NCI-H510A treated with DMSO at 0.1 percent for 48 hours (cell line): ENCODE results near the gene CNTN2.

Experiments
- DNase-seq: peaks from one replicate; lab custom pipeline; 2025; lab: John Stamatoyannopoulos, UW

CNTN2 gene

DNA sequence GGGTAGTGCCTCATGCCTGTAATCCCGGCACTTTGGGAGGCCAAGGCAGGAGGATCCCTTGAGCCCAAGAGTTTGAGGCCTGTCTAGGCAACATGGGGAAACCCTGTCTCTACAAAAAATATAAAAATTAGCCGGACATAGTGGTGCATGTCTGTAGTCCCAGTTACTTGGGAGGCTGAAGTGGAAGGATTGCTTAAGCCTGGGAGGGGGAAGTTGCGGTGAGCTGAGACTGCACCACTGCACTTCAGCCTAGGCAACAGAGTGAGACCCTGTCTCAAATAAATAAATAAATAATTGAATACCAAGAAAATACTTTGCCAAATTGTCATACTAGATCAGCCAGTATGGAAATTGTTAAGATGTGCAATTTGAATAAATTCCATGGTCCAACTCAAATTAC, 84.6 kb downstream of the CNTN2 start:
- DNase-seq, result no peak
